ENCODE measurements around the gene NUCKS1.
A peak's percentile ranks its signal among the peaks of the same experiment; 100 is the strongest.
"Not testable (repeated sequence)": the region's sequence is repeated elsewhere in the genome, so short reads cannot be mapped to it uniquely, and the experiment has no call there.

Gene NUCKS1

DNA sequence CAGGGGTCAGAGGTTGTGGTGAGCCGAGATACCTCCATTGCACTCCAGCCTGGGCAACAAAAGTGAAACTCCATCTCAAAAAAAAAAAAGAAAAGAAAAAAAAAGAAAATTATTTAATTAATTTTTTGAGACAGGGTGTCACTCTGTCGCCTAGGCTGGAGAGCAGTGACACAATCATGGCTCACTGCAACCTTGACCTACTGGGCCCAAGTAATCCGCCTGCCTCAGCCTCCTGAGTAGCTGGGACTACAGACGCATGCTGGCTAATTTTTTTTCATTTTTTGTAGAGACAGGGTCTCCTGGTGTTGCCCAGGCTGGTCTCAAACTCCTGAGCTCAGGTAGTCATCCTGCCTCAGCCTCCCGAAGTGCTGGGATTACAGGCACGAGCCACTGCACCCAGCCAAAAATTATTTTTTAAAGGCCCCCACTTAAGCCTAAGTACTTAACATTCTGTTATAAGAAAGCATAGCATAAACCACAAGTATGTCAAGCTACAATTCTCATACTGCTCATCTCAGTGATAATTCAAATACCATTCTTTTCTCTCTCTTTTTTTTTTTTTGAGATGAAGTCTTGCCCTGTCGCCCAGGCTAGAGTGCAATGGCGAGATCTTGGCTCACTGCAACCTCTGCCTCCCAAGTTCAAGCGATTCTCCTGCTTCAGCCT lies 19.9 kb downstream of the NUCKS1 start:
- no peak for DNase-seq (ENCODE audit: low read depth in 2 of 2)

DNA sequence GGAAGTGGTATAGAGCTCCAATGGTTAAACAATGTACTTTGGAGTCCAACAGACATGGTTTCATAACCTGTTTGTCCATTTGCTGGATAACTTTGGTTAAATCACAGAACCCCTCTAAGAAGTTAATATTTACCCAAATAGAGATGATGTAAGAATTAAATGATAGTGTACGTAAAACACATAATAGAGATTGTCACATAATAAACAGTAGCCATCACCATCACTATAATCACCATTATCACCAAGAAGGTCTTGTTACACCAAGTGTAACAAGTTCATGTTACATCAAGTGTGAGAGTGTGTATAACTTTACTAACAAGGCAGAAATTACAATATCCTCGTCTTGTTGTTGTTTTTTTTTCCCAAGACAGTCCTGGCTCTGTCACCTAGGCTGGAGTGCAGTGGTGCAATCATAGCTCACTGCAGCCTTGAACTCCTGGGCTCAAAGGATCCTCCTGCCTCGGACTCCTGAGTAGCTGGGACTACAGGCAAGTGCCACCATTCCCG lies 23.3 kb downstream of the NUCKS1 start:
- DNase-seq (ENCODE audit: low read depth in 2 of 2), result no peak

DNA sequence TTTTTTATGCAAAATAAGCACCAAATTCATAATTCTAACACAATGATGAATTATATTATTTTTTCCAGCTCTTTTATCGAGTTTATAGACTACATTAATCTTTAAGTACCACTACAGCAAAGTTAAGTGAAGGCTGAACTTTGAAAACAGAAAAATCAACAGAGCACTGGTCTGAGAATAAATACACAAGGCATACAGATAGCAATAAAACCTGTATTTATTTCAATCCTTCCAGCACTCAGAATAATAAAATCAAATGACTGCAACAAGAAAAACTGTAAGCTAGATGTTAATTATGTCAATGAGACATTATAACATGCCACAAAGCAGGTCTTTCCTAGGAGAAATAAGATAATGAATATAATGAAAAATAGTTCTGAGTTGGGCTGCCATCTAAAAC lies 24.5 kb downstream of the NUCKS1 start:
- DNase-seq (ENCODE audit: low read depth in 2 of 2), result no peak

- not testable (repeated sequence) for DNase-seq (ENCODE audit: low read depth in 2 of 2)
Measured at GRCh38 chr1:205720740-205721139, 29.2 kb downstream of the NUCKS1 start.

- DNase-seq (ENCODE audit: low read depth in 2 of 2), result no peak
Measured at GRCh38 chr1:205719762-205720161, 30.2 kb downstream of the NUCKS1 start.

DNA sequence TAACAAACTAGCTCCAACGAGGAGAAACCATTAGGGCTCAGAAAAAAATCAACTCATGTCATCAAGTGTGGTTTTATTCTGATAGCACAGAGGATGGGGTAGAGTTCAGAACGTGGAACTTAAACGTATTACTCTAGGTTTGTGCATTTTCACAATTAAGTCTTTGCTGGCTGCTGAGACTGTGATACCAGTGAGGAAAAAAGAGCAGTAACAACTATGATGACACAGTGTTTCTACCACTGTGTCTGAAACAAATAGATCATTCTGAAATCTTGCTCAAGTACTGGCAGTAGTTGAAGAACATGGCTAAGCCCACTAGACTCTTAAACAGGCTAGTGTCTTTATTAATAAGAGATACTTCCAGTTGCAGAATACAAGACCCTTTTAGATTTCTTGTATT lies 31.0 kb downstream of the NUCKS1 start:
- DNase-seq (ENCODE audit: low read depth in 2 of 2), result no peak

DNA sequence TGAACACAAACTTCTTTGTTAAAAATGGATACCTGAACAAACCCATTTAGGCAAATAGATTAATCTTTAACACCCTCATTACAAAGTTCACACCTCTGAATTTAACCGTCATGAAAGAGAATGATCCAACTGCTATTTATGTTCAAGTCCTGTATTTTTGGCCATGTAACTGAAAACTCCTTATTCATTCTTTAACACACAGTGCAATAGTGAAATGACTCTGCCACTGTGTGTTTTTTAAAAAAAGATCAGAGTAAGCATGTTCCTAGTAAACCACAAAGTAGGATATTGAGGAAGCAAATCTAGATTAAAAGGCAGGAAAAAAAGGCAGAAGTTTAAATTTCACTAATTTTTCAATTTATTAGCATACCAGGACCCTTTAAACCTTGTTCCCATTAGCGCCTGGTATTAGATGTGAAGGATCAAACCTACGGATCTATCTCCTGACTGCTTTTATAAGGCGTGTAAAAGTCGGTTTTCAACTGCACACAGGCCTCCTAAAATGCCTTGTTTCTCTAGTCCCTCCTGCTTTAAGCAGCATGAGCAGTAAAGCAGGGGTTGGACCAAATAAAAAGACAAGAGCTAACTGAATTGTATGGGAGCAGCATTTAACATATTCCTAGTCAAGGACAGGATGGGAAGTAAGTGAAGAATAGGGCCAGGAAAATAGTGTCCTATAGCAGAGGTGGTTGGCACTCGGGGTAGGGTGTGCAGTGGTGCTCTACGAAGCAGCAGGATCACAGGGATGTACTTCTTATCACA lies 33.4 kb downstream of the NUCKS1 start:
- DNase-seq (ENCODE audit: low read depth in 2 of 2), result no peak

DNA sequence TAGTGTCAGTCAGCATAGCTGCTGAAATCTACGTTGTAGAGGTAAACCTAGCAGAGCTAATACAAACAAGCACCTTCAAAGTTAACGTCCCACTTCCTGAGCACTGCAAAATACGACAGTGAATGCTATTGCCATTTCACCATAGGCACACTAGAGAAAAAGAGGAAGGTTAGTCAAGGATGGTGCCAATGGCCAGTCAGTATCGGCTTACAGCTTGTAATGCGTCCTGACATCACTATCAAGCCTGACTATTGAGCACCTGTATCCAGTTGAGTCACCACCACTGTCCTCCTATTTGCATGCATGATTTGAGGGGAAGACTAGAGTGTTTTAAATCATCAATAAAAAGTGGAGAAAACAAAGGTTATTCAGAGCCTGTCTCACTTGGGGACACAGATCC lies 34.4 kb downstream of the NUCKS1 start:
- DNase-seq (ENCODE audit: low read depth in 2 of 2), result no peak

DNA sequence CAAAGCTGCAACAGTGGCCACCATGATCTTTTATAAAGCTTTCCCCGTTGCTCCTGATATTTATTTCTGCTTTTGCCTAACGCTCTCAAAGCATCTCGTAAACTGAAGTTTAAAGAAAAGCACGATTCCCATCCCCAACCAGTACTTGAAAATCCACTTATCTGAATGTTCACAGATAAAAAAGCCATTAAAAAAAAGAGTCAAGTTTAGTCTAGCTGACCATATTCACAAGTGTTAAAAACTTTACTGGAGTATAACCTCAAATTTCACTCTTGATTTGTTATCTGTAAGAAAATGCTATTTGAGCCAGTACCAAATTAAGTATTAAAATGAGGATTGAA lies 35.1 kb downstream of the NUCKS1 start:
- no peak for DNase-seq (ENCODE audit: low read depth in 2 of 2)

DNA sequence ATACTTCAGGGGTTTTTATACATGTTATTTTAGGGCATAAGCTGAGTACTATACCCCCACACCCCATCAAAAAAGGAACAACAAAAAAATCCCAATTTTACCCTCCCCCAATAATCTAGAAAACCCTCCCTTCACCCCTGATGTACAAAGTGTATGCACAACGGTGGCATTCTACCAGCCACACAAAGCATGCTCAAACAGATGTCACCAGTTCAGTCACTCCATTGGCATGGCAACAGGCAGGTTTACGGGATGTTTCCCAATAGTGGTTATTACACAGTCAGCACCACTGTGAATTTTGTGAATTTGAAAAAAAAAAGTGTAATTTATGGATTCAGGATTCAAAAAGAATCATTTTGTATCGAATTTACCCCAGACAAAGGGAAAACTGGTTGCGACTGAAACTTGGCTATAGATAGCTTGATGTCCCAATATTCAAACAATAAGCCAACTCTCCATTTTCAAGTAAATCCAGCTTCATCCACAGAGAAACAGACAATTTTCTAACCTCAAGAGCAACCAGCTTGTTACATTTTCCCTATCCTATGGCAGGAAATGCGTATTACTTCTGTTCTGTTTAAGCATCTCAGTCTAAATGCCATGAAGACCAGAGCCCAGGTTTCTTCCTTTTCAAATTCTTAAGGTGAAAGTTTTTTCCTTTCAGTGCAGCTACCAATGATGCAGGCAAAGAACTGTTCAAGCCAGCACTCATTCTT lies 35.6 kb downstream of the NUCKS1 start:
- no peak for DNase-seq (ENCODE audit: low read depth in 2 of 2)

DNA sequence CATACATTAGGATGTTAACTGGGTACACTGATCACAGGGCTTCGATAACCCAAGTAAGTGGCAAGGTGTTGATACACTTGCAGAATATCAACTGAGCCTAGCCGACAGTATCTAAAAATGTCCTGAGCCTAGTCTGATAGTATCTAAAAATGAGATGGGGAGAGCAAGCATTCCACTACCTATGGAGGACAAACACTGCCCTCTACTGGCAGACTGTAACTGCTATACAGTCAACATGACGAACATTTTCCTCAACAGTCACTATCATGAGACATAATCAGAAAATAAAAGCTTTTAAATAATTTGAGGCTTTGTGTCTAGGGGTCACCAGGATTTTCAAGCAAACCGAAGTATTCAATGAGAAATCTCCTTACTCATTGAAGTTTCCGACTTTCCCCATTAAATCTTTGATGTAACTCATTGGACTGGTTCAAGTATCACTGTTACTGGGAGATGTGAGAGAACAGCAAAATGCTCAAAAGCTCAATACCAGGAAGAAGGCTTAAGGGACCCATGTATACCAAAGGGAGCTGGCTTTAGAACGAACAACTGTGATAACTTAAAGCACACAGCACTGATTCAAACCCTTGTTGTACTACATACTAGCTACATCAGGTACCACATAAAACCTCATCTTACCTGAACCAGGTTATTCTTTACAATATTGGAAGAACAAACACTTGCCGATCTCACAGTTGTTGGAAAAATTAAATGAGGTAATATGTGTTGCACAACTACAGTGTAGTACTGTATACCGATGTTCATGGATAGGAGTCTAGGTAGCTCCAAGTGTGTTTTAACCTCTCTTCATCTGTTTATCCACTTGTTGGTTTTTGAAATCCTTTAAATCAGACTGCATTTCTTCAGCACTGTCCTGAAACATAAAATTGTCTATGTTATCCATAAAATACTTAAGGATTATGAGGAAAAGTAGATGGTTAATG lies 38.6 kb downstream of the NUCKS1 start:
- DNase-seq (ENCODE audit: low read depth in 2 of 2), result peak in 1 of 2 donors; percentile 73

DNA sequence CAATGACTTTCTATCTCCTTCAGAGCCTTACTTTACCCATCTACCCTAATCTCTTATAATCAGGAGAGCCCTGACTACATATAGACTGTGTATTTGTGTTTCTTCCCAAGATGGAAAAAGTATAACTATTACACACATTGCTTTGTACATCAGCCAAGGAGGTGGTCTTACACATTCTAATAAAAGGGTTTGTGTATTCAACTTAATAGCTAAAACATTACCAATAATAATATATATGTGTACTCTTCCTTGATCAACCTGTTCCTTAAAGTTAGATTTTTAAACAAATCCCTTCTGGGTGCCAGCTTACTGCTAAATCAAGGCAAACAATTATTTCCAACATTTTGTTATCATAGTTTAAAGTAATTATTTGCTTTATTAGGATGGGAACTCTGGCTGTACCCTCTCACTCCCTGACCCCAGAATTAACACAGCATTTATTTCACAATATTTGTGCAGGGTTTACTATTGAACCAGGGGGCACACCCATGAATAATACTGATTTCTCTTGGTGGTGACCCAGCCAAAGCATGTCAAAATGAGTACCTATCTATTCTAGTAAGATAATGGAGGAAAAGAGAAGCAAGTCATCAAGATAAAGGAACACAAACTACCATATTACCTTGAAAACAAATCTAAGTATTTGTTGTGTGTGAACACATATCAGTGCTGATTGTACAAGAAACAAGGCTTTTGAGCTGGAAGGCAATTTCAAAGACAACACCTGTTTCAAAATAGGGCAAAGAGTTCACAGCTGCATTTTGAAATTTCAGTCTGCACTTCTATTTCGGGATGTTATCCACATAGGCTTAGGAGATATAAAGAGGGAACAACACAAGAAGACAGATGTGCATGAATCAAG lies 39.5 kb downstream of the NUCKS1 start:
- DNase-seq (ENCODE audit: low read depth in 2 of 2), result no peak

- no peak for DNase-seq (ENCODE audit: low read depth in 2 of 2)
Measured at GRCh38 chr1:205709640-205710039, 40.3 kb downstream of the NUCKS1 start.

- DNase-seq (ENCODE audit: low read depth in 2 of 2), result no peak
Measured at GRCh38 chr1:205709059-205709398, 41.0 kb downstream of the NUCKS1 start.

DNA sequence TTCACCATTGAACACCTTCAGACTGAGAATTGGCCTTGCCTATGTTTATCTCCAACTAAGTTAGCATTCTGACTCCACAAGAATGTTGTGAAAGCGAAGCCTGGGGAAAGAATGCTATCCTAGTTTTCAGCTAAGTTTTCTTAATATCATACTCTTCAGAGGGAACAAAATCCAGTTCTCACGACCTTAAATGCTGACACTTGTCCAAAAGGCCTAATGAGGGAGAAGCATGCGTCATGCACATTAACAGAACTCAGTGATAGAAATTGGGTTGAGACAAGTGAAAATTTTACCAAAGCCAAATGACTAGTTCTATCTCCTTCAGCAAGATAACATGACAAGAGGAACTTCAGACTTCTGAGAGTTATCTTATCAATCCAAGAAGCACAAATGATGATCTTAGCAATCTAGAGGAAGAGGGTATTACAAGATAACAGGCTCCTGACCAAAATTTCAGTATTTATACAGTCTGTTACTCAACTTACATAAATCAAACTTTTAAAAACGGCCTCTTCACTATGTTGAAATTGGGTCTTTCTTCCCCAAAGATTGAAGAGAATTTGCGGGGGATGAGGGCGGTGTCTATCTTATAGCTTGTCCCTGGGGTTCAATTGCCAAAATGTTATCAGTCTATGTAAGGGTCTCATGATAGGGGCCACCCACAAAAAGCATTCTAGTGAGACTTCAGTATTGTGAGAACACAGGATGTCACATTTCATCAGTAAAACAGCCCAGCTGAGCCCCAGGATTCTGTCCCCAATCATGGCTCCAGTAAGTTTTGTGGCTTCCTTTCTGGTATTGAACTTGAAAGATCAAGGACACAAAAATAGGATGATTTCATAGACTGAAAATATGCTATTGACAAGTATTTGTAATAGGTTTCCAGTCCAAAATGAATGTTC lies 43.1 kb downstream of the NUCKS1 start:
- no peak for DNase-seq (ENCODE audit: low read depth in 2 of 2)

GRCh38 chr1:205704903-205705302 lies 45.1 kb downstream of the NUCKS1 start:
- no peak for DNase-seq (ENCODE audit: low read depth in 2 of 2)

DNA sequence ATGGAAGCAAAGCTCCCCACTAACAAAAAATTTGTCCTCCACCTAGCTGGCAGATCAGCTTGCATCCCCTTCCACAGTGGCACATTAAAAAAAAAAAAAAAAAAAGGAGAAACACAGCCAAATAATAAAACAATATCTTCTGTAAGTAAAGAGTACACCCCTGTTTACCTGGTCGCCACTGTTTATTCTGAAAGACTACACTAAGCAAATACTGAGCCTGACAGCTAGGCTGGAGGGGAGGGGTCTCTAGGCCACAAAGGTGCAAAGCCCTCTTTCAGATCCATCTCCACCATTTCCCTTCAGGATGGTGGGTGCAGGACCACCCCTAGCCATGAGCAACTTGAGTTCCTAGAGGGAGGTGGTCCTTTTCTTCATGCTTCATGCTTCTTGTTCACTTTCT lies 46.9 kb downstream of the NUCKS1 start:
- no peak for DNase-seq (ENCODE audit: low read depth in 2 of 2)

GRCh38 chr1:205701891-205702290 lies 48.1 kb downstream of the NUCKS1 start:
- DNase-seq (ENCODE audit: low read depth in 2 of 2), result no peak

GRCh38 chr1:205701420-205701819 lies 48.6 kb downstream of the NUCKS1 start:
- DNase-seq (ENCODE audit: low read depth in 2 of 2), result no peak

All from stimulated activated CD4-positive, alpha-beta T cell treated with anti-CD3 and anti-CD28 coated beads, Interleukin-1b, Interleukin-23, amount 100 ng/mL, for 4 hours (primary cell).